HK-2 (cell line): ENCODE results near the gene NCAM1.

Source experiments
- DNase-seq: peaks from one replicate; pipeline ENCODE4 v3.0.0-alpha.2; 2018; ENCODE audit not compliant: unreplicated experiment

The NCAM1 gene

DNA sequence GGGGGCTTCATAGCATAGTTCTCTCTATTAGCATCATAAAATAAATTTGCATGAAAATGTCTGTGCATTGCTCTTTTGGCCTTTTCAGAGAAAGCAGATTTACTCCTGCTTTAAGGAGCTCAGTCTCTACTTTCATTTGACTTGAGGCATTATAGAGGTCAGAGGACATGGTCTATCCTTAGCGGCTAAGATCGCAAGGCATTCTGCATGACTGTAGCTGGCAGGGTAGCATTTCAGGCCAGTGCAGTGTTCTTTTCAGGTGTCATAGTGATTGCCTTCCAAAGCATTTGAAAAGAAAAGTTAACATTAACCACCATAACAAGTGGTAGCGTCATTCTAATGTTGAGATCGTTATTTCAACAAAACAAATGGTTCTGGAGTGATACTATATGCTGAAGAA lies 126.5 kb downstream of the NCAM1 start:
- DNase-seq: no peak

DNA sequence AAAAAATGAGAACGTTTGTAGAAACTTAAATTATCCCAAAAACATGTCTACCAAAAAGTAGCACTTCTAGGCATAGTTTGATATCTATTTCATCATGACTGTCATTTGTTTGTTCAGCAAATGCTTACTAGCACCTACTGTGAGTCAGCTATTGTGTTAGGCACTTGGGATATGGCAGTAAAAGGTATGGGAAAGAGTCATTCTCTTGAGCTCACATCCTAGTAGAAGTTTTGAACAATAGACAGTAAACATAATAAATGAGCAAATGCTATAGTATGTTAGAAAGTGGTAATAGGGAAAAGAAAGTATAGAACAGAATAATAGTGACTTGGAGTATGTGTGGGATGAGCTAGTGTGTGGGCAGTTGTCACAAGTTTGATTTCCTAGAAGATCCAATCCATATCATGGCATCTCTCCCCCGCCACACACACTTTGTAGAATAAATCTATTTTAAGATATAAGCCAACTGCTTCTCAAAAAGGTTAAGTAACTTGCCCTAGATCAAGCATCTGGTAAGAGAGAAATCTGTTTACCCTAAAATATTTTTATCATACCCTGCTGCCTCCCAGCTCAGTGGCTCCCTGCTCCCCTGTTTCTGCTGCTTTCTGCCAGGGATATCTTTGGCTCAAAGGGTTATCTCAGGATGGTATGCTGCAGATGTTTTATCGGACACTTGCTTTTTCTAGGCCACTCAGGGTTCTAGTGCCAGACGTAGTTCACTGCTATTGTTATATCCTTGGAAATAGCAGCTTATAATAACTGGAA lies 129.7 kb downstream of the NCAM1 start:
- no peak for DNase-seq

DNA sequence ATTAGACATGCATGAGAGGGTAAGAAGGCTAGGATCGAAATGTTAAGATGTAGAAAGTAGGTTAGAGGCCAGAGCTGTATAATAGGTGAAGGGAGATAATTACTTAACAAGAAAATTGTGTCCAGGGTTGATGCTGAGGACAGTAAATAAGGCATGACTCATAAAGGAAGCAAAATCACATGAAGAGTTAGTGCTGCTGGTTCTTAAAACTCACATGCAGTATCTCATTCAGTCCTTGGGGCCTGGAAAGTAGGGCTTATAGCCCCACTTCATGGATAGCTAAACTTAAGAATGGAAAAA lies 130.2 kb downstream of the NCAM1 start:
- DNase-seq: no peak

GRCh38 chr11:113096648-113097047 lies 135.4 kb downstream of the NCAM1 start:
- no peak for DNase-seq

DNA sequence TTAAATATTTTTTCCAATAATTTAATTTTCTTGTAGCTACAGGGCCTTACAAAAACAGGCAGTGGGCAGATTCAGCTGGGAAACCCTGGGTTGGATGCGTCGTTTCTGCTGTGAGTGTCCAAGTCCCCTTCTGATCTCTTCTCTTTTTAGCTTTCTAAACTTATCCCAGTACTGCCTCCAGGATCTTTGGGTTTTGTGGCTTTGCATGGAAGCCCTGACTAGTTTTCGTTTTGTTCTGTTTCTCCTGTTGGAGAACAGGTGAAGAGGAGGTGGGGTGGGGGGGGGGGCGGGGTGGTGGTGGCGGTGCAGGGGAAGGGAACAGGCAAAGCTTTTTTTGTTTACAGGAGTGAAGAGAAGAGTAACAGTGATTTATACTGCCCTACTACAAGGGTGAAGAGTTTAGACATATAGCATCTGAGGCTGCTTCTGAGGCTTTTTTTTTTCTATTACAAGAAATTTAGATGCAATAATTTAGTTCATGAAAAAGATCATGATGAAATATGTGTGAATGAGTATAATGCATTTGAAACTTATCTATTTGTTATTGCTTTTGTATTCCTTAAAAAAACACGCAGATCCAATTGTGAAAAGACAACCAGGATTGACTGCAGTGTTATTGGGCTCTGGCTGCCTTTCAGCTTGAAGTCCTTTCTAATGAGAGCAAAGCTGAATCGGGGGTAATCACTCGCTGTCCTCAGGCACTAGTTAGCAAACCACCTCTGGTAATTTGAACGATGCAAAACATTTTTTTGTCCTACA lies 142.9 kb downstream of the NCAM1 start:
- DNase-seq: no peak

- no peak for DNase-seq
Measured at GRCh38 chr11:113104691-113105251, 143.6 kb downstream of the NCAM1 start.

DNA sequence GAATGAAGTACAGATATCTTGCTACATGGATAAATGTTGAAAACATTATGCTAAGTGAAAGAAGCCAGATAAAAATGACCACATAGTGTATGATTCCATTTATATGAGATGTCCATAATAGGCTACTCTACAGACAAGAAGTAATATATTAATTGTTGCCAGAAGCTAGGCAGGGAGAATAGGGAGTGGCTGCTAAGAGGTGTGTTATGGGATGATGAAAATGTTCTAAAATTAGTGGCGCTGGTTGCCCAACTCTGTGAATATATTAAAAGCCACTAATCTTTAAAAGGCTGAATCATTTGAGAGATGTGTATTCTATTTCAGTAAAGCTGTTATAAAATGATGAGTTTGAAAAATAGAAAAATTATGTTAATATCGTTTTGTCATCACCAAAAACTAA lies 144.4 kb downstream of the NCAM1 start:
- DNase-seq: no peak

DNA sequence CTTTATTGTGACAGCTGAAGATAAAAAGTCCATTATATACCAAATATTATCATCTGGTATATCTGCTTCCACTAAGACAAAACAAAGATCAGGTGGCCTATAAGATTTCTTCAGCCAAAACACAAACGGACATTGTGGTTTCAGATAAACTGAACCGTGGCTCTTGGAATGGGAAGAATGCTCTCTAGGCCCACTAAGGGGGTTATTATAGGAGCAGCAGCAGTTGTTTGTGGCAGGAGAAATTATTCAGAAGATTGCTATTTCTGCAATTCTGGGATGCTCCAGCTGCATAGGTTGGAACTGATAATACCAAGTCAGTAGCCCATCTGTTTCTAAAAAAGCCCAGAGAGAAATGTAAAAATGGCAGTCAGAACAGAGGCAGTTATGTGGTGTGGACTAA lies 145.3 kb downstream of the NCAM1 start:
- no peak for DNase-seq

- no peak for DNase-seq
Measured at GRCh38 chr11:113110046-113110445, 148.8 kb downstream of the NCAM1 start.

DNA sequence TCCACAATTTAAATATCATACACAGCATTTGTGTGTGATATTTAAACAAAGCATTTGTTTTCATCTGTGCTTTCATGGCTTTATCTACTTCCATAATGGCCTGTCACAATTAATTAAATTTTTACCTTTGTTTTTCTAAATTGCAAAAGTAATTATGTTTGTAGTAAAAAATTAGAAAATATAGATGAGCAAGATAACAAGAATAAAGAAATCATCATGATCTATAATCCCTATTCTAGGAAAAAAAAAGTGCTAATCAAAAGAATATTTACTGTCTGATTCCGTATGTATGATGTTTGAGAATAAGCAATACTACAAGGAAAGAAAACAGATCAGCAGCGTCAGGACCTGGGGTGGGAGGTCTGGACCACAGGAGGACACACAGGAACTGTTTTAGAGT lies 149.9 kb downstream of the NCAM1 start:
- no peak for DNase-seq

DNA sequence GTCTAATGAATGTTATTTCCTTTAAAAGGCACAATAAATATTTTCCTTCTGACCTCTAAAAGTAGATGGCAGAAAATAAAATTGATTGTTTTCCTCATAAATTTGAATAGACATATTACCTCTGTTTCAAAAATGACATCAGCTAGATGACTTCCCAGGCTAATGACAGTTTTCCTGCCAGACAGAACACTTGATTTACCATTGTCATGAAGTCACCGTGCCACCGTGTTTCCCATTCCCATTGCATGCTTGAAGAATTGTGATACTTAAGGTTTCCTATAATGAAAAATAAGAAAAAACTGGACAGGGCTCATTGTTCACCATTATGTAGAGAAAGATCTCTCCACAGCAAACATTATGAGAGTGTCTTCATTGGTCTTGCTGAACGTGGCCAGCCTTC lies 151.1 kb downstream of the NCAM1 start:
- DNase-seq: no peak

- no peak for DNase-seq
Measured at GRCh38 chr11:113113801-113114704, 152.8 kb downstream of the NCAM1 start.

- DNase-seq: no peak
Measured at GRCh38 chr11:113114705-113115027, 153.4 kb downstream of the NCAM1 start.

- no peak for DNase-seq
Measured at GRCh38 chr11:113118104-113118503, 156.9 kb downstream of the NCAM1 start.

DNA sequence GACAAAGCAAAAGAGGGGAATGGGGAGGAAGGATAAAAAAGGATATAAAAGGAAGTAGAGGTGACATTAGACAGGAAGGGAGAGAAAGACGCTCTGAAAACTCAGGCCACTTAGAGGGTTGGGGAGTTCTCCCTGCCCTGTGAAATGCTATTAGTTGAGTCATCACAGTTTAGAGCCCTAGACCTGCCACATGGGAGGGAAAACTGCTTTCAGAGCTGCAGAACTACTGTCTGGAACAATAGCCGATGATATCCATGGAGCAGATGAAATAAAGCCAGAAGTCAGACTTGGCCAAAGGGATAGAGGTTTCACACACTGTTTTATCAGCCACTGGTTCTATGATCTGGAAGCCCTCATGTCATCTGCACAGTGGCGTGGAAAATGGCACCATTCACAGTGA lies 157.9 kb downstream of the NCAM1 start:
- no peak for DNase-seq

DNA sequence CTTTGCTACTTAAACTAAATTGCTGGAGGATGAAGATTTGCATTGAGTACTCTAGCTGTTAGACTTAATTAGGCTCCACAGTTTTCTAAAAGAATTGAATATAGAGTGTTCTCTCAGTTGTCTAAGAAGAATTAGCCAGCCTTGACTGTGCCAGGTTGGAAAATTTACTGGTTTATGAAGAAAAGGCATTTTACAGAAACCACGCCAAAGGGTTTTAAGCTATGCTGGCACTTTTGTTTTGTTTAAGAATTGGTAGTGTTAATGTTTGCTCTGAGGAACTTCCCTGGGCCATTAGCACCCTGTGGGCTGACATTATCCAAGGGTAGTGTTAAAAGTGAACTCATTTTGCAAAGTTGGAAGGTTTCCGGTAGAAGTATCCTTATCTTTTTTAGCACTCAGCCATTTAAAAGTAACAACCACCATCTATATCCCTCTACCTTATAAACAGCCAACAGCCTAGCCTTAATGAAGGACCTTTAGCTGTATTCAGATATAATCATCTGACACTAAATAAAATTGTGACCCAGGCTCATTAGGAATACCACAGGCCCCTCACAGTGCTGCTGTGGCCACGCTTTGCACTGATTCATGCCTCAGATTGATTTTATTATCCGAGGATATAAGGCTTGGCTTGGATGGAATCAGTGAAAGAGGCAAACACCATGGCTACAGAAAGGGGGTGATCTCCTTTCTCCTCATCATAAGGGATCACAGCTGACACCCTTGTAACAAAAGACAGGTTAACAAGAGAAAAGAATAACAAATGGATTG lies 158.9 kb downstream of the NCAM1 start:
- DNase-seq: no peak

DNA sequence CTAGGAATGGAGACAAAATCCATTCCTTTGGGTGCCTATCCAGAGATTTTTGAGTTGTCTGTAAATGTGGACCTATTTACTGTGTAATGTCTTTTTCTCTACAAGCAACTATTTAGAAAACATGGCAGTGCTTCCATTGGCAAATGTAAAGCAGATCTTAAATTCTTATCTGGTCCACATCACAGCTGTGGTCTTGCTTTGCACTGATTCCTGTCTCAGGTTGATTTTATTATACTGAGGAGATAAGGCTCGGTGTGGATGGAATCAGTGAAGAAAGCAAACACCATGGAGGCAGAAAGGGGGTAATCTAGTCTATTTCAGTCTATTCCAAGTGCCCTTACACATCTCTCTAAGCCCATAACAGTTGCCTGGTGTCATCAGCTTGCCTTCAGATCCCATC lies 160.5 kb downstream of the NCAM1 start:
- no peak for DNase-seq

- no peak for DNase-seq
Measured at GRCh38 chr11:113124006-113124405, 162.8 kb downstream of the NCAM1 start.

DNA sequence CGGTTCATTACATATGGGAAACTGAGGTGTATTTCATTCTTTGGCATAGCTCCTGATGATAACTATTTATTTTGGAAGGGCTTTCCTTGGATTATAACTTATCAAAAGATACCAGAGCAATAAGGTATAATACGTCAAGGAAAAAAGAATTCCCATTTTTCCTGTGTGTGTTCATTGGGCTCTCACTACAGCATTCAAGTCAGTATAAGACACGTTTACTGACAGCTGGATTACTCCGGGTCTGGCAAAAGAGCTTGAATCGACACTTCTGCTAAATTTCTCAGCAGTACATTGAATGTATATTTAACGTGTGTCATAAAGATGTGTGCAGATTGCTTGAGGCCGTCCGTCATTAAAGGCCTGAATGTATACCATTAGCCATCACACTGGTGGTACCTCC lies 163.4 kb downstream of the NCAM1 start:
- DNase-seq: no peak

- DNase-seq: no peak
Measured at GRCh38 chr11:113129261-113129992, 168.2 kb downstream of the NCAM1 start.
